Kidney epithelial cell (primary cell): ENCODE results near the gene ZNF578. TPM values are rescaled to one million over a fixed set of nuclear protein-coding genes. Genes with fewer than 3 reads are reported as not detected.

Source experiments
- DNase-seq: peaks from one replicate; pipeline ENCODE4 v3.0.0-alpha.2; 2010; ENCODE audit warnings: low read depth
- H3K27me3 ChIP-seq: 2 replicates; pipeline ENCODE4 v1.6.0; 2011; ENCODE audit warnings: low read length; ENCODE audit not compliant: control insufficient read depth, insufficient read depth
- H3K36me3 ChIP-seq: 2 replicates; pipeline ENCODE4 v1.5.1; 2011; ENCODE audit warnings: low read length; ENCODE audit not compliant: control insufficient read depth, insufficient read depth
- H3K4me3 ChIP-seq: 2 replicates; pipeline ENCODE4 v1.5.1; 2011; ENCODE audit warnings: low read depth, mild to moderate bottlenecking, control low read depth, low read length
- CTCF ChIP-seq: IDR thresholded peaks from 2 replicates; pipeline ENCODE4 v1.5.1; 2011; ENCODE audit warnings: mild to moderate bottlenecking, moderate library complexity, low read length, control low read depth, inconsistent platforms; ENCODE audit not compliant: insufficient read depth, poor library complexity, severe bottlenecking
- total RNA-seq: library from RNA; depleted of rRNA; stranded (reverse); fragments of >200 nt; gene quantifications from 2 replicates; pipeline ENCODE4 v1.2.3, GENCODE V29; 2015

Gene ZNF578
- 3.8 and 4.0 TPM in 2 replicates for total RNA-seq

GRCh38 chr19:52453324-52454094 lies at the start of gene ZNF578:
Gene ZNF578, plus strand, starts transcription at chr19:52453553. Its CDS starts 48,293 bp downstream, at chr19:52501846.
- peak within 1 kb of the TSS; percentile 72 for H3K4me3 ChIP-seq
- H3K27me3 ChIP-seq = no peaks in the 10 kb centered on the region
- DNase-seq = peak; percentile 70
- no peaks in the 10 kb centered on the region for H3K36me3 ChIP-seq
- no peak for TF ChIP-seq CTCF

GRCh38 chr19:52410276-52410675 lies 43.1 kb upstream of the ZNF578 start:
- Histone ChIP-seq H3K36me3 (no peaks in the 10 kb centered on the region), H3K4me3 (no peak overlapping the region), H3K27me3 (no peaks in the 10 kb centered on the region)
- DNase-seq = no peak
- TF ChIP-seq CTCF = no peak

- no peak for DNase-seq
These were observed 37.6 kb upstream of the ZNF578 start for GRCh38 chr19:52415711-52416110.

GRCh38 chr19:52428937-52429336 lies 24.4 kb upstream of the ZNF578 start, which contains the start of gene ZNF534:
Gene ZNF534, plus strand, starts transcription at chr19:52429148. Its CDS starts 2,327 bp downstream, at chr19:52431475.
- H3K27me3 ChIP-seq = no peaks in the 10 kb centered on the region
- H3K4me3 ChIP-seq = no peak within 1 kb of the TSS
- H3K36me3 ChIP-seq = no peaks in the 10 kb centered on the region
- DNase-seq = no peak
- no peak for TF ChIP-seq CTCF

More at GRCh38 chr19:52415711-52416110, 37.6 kb upstream of the ZNF578 start:
- Histone ChIP-seq H3K27me3 (no peaks in the 10 kb centered on the region), H3K4me3 (no peak overlapping the region), H3K36me3 (no peaks in the 10 kb centered on the region)
- TF ChIP-seq CTCF = no peak

- no peak for TF ChIP-seq CTCF
- H3K4me3 ChIP-seq = no peak overlapping the region
These were observed 11.2 kb upstream of the ZNF578 start for GRCh38 chr19:52442179-52442578.

More at GRCh38 chr19:52442179-52442578, 11.2 kb upstream of the ZNF578 start:
- no peak for DNase-seq
- no peaks in the 10 kb centered on the region for H3K36me3 ChIP-seq
- H3K27me3 ChIP-seq = no peaks in the 10 kb centered on the region
